GM12878 (cell line): ENCODE measurements around the gene OGFOD3. TPM values are rescaled to one million over a fixed set of nuclear protein-coding genes. Genes with fewer than 3 reads are reported as not detected.
A peak's percentile ranks its signal among the peaks of the same experiment; 100 is the strongest.

Source experiments
- ATAC-seq: fragments of 200-7000 bp; cut with Tn5 transposase; 3 replicates; pipeline ENCODE4 v1.9.1; 2020; ENCODE audit warnings: mild to moderate bottlenecking, moderate library complexity
- BruUV-seq: library from RNA; stranded (reverse); fragments of 400-500 nt; replicated peaks from 2 replicates; lab custom pipeline; 2021; lab: Mats Ljungman, UMichigan
- CTCF ChIA-PET: fragments of 300-600 bp; sonication (Branson Sonifier 250); formaldehyde crosslinking; extraction: SDS; loops from one replicate; lab custom pipeline; 2021; ENCODE audit warnings: inconsistent platforms; lab: Yijun Ruan, JAX
- POLR2A ChIA-PET: fragments of 350-600 bp; formaldehyde crosslinking; extraction: SDS; loops from one replicate; lab custom pipeline; 2021; ENCODE audit warnings: inconsistent platforms; lab: Charles Lee
- RAD21 ChIA-PET: fragments of 300-600 bp; sonication (Branson Sonifier 250); formaldehyde crosslinking; loops from one replicate; lab custom pipeline; 2023; ENCODE audit warnings: antibody characterized with exemption; ENCODE audit not compliant: unreplicated experiment; lab: Charles Lee
- SMC1A ChIA-PET: fragments of 300-600 bp; sonication (Branson Sonifier 250); formaldehyde crosslinking; loops from one replicate; lab custom pipeline; 2023; ENCODE audit not compliant: unreplicated experiment, uncharacterized antibody; lab: Charles Lee
- DNase-seq: peaks from one replicate; pipeline ENCODE4 v3.0.0-alpha.2; 2011; ENCODE audit warnings: low read depth, low spot score
- FAIRE-seq: peaks from 3 replicates; lab custom pipeline; 2011; peaks lifted over from hg19 to GRCh38; lab: Jason Lieb, UNC
- H2AFZ ChIP-seq: 2 replicates; pipeline ENCODE4 v1.6.0; 2011; ENCODE audit warnings: low read depth, low read length, control low read depth; ENCODE audit not compliant: control insufficient read depth
- H3K27ac ChIP-seq: 2 replicates; pipeline ENCODE4 v1.5.1; 2011; ENCODE audit warnings: control low read depth; ENCODE audit not compliant: control insufficient read depth, insufficient read depth
- H3K27me3 ChIP-seq, 2 experiments: replicated peaks in 1 of 2; 2 replicates each; pipeline versions ENCODE4 v1.6.0 to v1.6.1; 2011; ENCODE audit warnings: low read length in 1 of 2; ENCODE audit not compliant: control insufficient read depth in 2 of 2, insufficient read depth in 2 of 2
- H3K36me3 ChIP-seq, 2 experiments: 2 replicates each; pipeline ENCODE4 v1.5.1; 2011; ENCODE audit warnings: low read length in 1 of 2; ENCODE audit not compliant: control insufficient read depth in 2 of 2, insufficient read depth in 2 of 2
- H3K4me1 ChIP-seq: 2 replicates; pipeline ENCODE4 v1.6.1; 2011; ENCODE audit warnings: mild to moderate bottlenecking, low read length, moderate library complexity, mixed read lengths; ENCODE audit not compliant: control insufficient read depth, insufficient read depth
- H3K4me2 ChIP-seq: 2 replicates; pipeline ENCODE4 v1.6.0; 2011; ENCODE audit warnings: control low read depth; ENCODE audit not compliant: control insufficient read depth, insufficient read depth
- H3K4me3 ChIP-seq: fragments of 200-600 bp; sonication (generic); 2 replicates; pipeline ENCODE4 v1.5.1; 2016
- H3K79me2 ChIP-seq: 2 replicates; pipeline ENCODE4 v1.6.0; 2011; ENCODE audit warnings: low read length; ENCODE audit not compliant: control insufficient read depth, insufficient read depth
- H3K9ac ChIP-seq: 2 replicates; pipeline ENCODE4 v1.8.0; 2011; ENCODE audit warnings: low read length, control low read depth, mixed read lengths; ENCODE audit not compliant: control insufficient read depth, insufficient read depth
- H3K9me3 ChIP-seq: replicated peaks from 3 replicates; pipeline ENCODE4 v1.5.1; 2011; ENCODE audit warnings: mild to moderate bottlenecking, low read length; ENCODE audit not compliant: control insufficient read depth, insufficient read depth
- H4K20me1 ChIP-seq: 2 replicates; pipeline ENCODE4 v1.6.0; 2011; ENCODE audit not compliant: control insufficient read depth, insufficient read depth
- FOXK2 ChIP-seq: fragments of 450-650 bp; IDR thresholded peaks from 2 replicates; pipeline ENCODE4 v1.6.1; 2017; ENCODE audit warnings: mild to moderate bottlenecking, moderate library complexity
- HCFC1 ChIP-seq: fragments of 150-350 bp; IDR thresholded peaks from 2 replicates; pipeline ENCODE4 v1.6.1; 2014; ENCODE audit warnings: low read length
- POLR2A ChIP-seq: IDR thresholded peaks from 2 replicates; pipeline ENCODE4 v1.6.1; 2011; ENCODE audit warnings: low read depth, mild to moderate bottlenecking, low read length
- SMARCA5 ChIP-seq: fragments of 450-650 bp; IDR thresholded peaks from 2 replicates; pipeline ENCODE4 v1.6.1; 2017; ENCODE audit warnings: mild to moderate bottlenecking
- WGBS: methylation state at CpG from one replicate; pipeline ENCODE4 v1.1.6; 2016; ENCODE audit warnings: low lambda C conversion rate; ENCODE audit not compliant: insufficient replicate concordance, insufficient coverage; ENCODE audit errors: missing lambda C conversion rate; 5-methylcytosine and 5-hydroxymethylcytosine counted together
- in situ Hi-C: fragments of 300-500 bp; cut with MboI; formaldehyde crosslinking; loops from 9 replicates; pipeline ENCODE4 v1.14.3; 2018; ENCODE audit warnings: mixed read lengths
- intact Hi-C: fragments of 100-400 bp; cut with micrococcal nuclease; formaldehyde crosslinking; loops from one replicate; pipeline ENCODE4 v1.14.2; 2022; ENCODE audit not compliant: unreplicated experiment
- polyA plus RNA-seq, 11 experiments: library from polyadenylated mRNA; depleted of rRNA in 4 of 11; unstranded in 6 of 11; stranded (reverse) in 5 of 11; fragments of >200 nt; fragmentation: Nextera tagmentation in 4 of 11; fragmentation: Illumina TruSeq in 1 of 11; extraction: Ambion mirVana in 4 of 11; extraction: Trizol in 1 of 11; gene quantifications; 1 replicate in 1 of 11; 2 replicates in 10 of 11; pipeline versions ENCODE4 v1.2.1 to v1.2.3, GENCODE V29; 2011 to 2016; ENCODE audit warnings: inconsistent platforms in 2 of 11, missing spikeins in 2 of 11, low read depth in 1 of 11
- total RNA-seq, 4 experiments: library from RNA; depleted of rRNA in 3 of 4; stranded (reverse); fragments of >200 nt in 3 of 4; fragmentation: Illumina TruSeq in 1 of 4; extraction: Trizol in 1 of 4; gene quantifications; 2 replicates each; pipeline versions ENCODE4 v1.2.1 to v1.2.3, GENCODE V29; 2013 to 2021

Gene OGFOD3
- total and polyA plus RNA-seq, 10 of the 15 experiments (the other 5 are each of a cell fraction or from before 2014, with no cell fraction given), result 0.48 to 28.4 (median 18.3) TPM

DNA sequence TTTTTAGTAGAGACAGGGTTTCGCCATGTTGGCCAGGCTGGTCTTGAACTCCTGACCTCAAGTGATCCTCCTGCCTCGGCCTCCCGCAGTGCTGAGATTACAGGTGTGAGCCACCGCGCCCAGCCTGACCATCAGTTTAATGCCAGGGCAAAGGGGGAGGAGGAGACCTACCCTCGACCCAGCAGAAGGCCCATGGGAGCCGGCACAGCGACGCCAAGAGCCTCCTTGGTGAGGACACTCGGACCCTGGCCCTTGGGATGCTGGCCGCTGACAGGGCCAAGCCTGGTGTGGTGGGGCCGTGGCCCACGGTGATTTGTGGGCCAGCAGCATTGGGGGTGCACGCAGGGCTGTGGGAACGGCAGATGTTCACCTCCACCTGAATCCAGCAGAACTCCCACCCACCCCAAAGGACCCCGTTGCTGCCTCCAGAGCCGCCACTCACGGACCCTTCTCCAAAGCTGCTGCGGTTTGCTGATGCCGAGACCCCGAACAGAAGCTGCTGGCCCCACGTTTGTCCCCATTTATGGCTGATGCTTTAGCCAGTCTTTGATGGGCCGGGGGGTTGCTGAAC, 26.8 kb downstream of the OGFOD3 start (continued):
- no peak for TF ChIP-seq HCFC1
- TF ChIP-seq SMARCA5, result no peak

DNA sequence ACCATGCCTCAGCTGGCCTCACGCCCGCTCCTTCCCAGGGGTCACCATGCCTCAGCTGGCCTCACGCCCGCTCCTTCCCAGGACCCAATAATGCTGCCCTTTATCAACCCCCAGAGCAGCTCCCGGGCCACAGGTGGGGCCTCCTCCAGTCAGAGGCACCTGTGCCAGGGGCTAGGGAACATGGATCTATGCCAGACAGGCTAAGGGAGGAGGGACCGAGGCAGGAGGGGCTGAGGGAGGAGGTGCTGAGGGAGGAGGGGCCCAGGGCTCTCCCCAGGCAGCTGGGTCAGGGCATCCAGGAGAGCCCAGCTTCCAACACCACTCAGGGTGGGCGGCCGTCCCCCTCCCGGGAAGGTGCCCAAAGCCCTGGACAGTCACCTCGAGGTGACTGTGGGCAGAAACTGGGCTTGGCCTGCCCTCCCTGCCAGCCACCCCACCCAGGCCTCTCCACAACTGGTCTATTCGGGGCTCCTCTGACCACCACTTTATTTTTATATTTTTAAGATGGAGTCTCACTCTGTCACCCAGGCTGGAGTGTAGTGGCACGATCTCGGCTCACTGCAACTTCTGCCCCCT, 27.4 kb downstream of the OGFOD3 start:
- intact Hi-C loops, result no loop called here
- BruUV-seq, result no TSS peak
- 83% methylated on average over 13 of the region's 13 CpGs for WGBS
- ATAC-seq, result no peak
- no peaks in the 10 kb centered on the region for H4K20me1 ChIP-seq
- no peak overlapping the region for H2AFZ ChIP-seq
- no peaks in the 10 kb centered on the region for H3K79me2 ChIP-seq
- no peak overlapping the region for H3K4me2 ChIP-seq
- no peaks in the 10 kb centered on the region for H3K4me1 ChIP-seq
- no peak overlapping the region for H3K4me3 ChIP-seq
- DNase-seq, result no peak
- ChIA-PET RAD21 (no interaction called here), SMC1A (interaction anchor here (1.0 kb wide), 1 partner anchor 24 kb away, joined by 3 read pairs; no protein-coding TSS in a partner anchor), POLR2A (no interaction called here), CTCF (no interaction called here)
- TF ChIP-seq FOXK2 (no peak), POLR2A (0 out of 2 replicates have a peak, but pooled peaks have one; percentile 28)
- no peak for FAIRE-seq
- H3K9ac ChIP-seq, result no peak overlapping the region
- no peak overlapping the region for H3K27ac ChIP-seq
- no peaks in the 10 kb centered on the region; a peak in 2 of 4 replicates for H3K36me3 ChIP-seq
- no peaks in the 10 kb centered on the region for H3K27me3 ChIP-seq
- no peaks in the 10 kb centered on the region for H3K9me3 ChIP-seq
- in situ Hi-C loops, result no loop called here
